HCT116 (cell line): Measurements from ENCODE around the gene SMARCD1.

ENCODE experiments used
- CBX3 ChIP-seq: IDR thresholded peaks from 2 replicates; pipeline ENCODE4 v1.6.1; 2012; ENCODE audit warnings: low read depth
- CTCF ChIP-seq, 3 experiments: fragments of 200-600 bp in 1 of 3; sonication (generic) in 1 of 3; IDR thresholded peaks in 2 of 3; conservative IDR thresholded peaks in 1 of 3; 2 replicates each; pipeline ENCODE4 v1.5.1; 2012 to 2017; ENCODE audit warnings: low read depth in 2 of 3, low read length in 2 of 3, antibody characterized with exemption in 1 of 3, borderline replicate concordance in 1 of 3, control low read depth in 1 of 3, mild to moderate bottlenecking in 1 of 3, mixed read lengths in 1 of 3, mixed run types in 1 of 3, moderate library complexity in 1 of 3; ENCODE audit not compliant: insufficient read depth in 1 of 3
- ELF1 ChIP-seq: IDR thresholded peaks from 2 replicates; pipeline ENCODE4 v1.6.1; 2012; ENCODE audit warnings: low read depth, borderline replicate concordance
- FOSL1 ChIP-seq: IDR thresholded peaks from 2 replicates; pipeline ENCODE4 v1.6.1; 2012; ENCODE audit warnings: low read depth
- POLR2A ChIP-seq: IDR thresholded peaks from 2 replicates; pipeline ENCODE4 v1.7.0; 2011; ENCODE audit warnings: borderline replicate concordance; ENCODE audit not compliant: insufficient read depth, insufficient read length; ENCODE audit errors: extremely low read depth
- REST ChIP-seq: IDR thresholded peaks from 2 replicates; pipeline ENCODE4 v1.6.1; 2012; ENCODE audit warnings: low read depth

- TF ChIP-seq CTCF (IDR thresholded peaks at IDR 0.05 in 2 of 3, conservative IDR thresholded peaks at IDR 0.05 in 1 of 3; ENCODE audit: borderline replicate concordance in 1 of 3, insufficient read depth in 1 of 3, low read depth in 2 of 3, low read length in 2 of 3): no peak
- TF ChIP-seq CBX3: no peak
- no peak for TF ChIP-seq FOSL1
- TF ChIP-seq REST: no peak
- TF ChIP-seq ELF1: no peak
- no peak for TF ChIP-seq POLR2A
Observed at GRCh38 chr12:50051101-50051806, 33.9 kb upstream of the SMARCD1 start.
